Ovary (tissue), 3 donors: ENCODE measurements around the gene DCUN1D1.

Source experiments
- POLR2A ChIP-seq: fragments of 450-650 bp; IDR thresholded peaks from one replicate; pipeline ENCODE4 v1.6.1; 2017; ENCODE audit warnings: antibody characterized with exemption, mild to moderate bottlenecking, moderate library complexity
- TF ChIP-seq, protein P1 (sequence below), 3 donors: fragments of 450-650 bp in 2 of 3; fragments of 200-600 bp in 1 of 3; IDR thresholded peaks; one replicate each; pipeline versions ENCODE4 v1.5.1 to v1.8.0; 2016 to 2022; ENCODE audit warnings: antibody characterized with exemption in 3 of 3, mild to moderate bottlenecking in 1 of 3
- donor health status: DM: no; HTN: no; CAD: no.

DNA sequence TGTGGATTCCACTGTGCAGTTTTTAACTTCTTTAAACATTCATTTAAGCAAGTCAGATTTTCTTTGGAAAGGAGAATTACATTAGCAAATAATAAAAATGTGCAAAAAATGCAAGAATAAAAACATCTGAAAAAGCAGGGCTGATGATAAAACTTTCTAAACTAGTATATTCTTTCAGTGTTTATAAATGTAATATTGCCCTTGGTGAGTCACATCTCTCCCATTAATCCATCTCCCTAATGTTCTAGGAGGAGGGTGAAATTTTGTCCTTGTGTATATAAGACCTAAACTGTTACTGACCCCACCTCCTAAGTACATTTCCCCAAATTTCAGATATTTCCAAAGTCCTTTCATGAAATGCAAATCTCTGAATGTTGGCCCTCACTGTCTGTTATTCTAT, 28.5 kb upstream of the DCUN1D1 start:
- TF ChIP-seq, protein P1, sequence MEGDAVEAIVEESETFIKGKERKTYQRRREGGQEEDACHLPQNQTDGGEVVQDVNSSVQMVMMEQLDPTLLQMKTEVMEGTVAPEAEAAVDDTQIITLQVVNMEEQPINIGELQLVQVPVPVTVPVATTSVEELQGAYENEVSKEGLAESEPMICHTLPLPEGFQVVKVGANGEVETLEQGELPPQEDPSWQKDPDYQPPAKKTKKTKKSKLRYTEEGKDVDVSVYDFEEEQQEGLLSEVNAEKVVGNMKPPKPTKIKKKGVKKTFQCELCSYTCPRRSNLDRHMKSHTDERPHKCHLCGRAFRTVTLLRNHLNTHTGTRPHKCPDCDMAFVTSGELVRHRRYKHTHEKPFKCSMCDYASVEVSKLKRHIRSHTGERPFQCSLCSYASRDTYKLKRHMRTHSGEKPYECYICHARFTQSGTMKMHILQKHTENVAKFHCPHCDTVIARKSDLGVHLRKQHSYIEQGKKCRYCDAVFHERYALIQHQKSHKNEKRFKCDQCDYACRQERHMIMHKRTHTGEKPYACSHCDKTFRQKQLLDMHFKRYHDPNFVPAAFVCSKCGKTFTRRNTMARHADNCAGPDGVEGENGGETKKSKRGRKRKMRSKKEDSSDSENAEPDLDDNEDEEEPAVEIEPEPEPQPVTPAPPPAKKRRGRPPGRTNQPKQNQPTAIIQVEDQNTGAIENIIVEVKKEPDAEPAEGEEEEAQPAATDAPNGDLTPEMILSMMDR (IDR thresholded peaks at IDR 0.05), result no peak
- no peak for TF ChIP-seq POLR2A
